Aorta (tissue), 5 donors: ENCODE measurements around the gene OR6S1. TPM values are rescaled to one million over a fixed set of nuclear protein-coding genes. Genes with fewer than 3 reads are reported as not detected.

Experiments
- ATAC-seq: fragments of 200-7000 bp; cut with Tn5 transposase; one replicate; pipeline ENCODE4 v1.9.1; 2022; ENCODE audit warnings: moderate library complexity; ENCODE audit not compliant: low FRiP score
- DNase-seq, 2 donors: peaks; one replicate each; pipeline ENCODE4 v3.0.0-alpha.2; 2020
- H3K27ac ChIP-seq, 2 donors: one replicate each; pipeline ENCODE4 v1.5.1; 2013; ENCODE audit warnings: low read length in 2 of 2, mild to moderate bottlenecking in 2 of 2, moderate library complexity in 2 of 2, control low read depth in 1 of 2, inconsistent platforms in 1 of 2, low read depth in 1 of 2
- H3K27me3 ChIP-seq, 2 donors: one replicate each; pipeline ENCODE4 v1.6.1; 2013; ENCODE audit warnings: control low read depth in 1 of 2, low read length in 1 of 2, mild to moderate bottlenecking in 1 of 2, moderate library complexity in 1 of 2; ENCODE audit not compliant: insufficient read depth in 2 of 2, control insufficient read depth in 1 of 2
- H3K36me3 ChIP-seq, 2 donors: one replicate each; pipeline ENCODE4 v1.6.1; 2013; ENCODE audit warnings: control low read depth in 1 of 2, low read length in 1 of 2, mild to moderate bottlenecking in 1 of 2; ENCODE audit not compliant: insufficient read depth in 2 of 2, control insufficient read depth in 1 of 2
- H3K4me1 ChIP-seq, 2 donors: one replicate each; pipeline ENCODE4 v1.6.1; 2013; ENCODE audit warnings: low read length in 2 of 2, control low read depth in 1 of 2, mild to moderate bottlenecking in 1 of 2, moderate library complexity in 1 of 2; ENCODE audit not compliant: insufficient read depth in 2 of 2, control insufficient read depth in 1 of 2
- H3K4me3 ChIP-seq, 2 donors: one replicate each; pipeline ENCODE4 v1.5.1; 2013; ENCODE audit warnings: low read length in 2 of 2, control low read depth in 1 of 2, mild to moderate bottlenecking in 1 of 2
- H3K9me3 ChIP-seq: one replicate; pipeline ENCODE4 v1.6.1; 2013; ENCODE audit warnings: mild to moderate bottlenecking, low read length; ENCODE audit not compliant: control insufficient read depth
- WGBS, 2 donors: extraction: QIAGEN DNeasy Blood & Tissue Kit; methylation state at CpG; one replicate each; pipeline ENCODE4 v1.1.7; 2013; 5-methylcytosine and 5-hydroxymethylcytosine counted together
- intact Hi-C, 2 donors: fragments of 100-400 bp; cut with DNase I; formaldehyde crosslinking; loops; one replicate each; pipeline versions ENCODE4 v1.14.2 to v1.15.0; 2022
- polyA plus RNA-seq, 2 donors: library from polyadenylated mRNA; stranded (reverse); fragments of 200-250 nt; gene quantifications; one replicate each; pipeline ENCODE4 v1.2.3, GENCODE V29; 2013
- total RNA-seq, 2 donors: library from RNA; stranded (reverse); fragmentation: NEBNext Ultra II Directional; extraction: Animal tissue kit (Norgen Biotek cat#: 25700); gene quantifications; one replicate each; pipeline ENCODE4 v1.2.1, GENCODE V29; 2021
- donor health status: healthy with polysubstance abuse.
- donor health status: Bipolar disorder and iron deficiency.
- donor health status: DM: no; HTN: no; CAD: no.
- donor health status: DM: no; HTN: no; CAD: no.
- donor health status: DM: yes; HTN: yes; CAD: no.

The OR6S1 gene
- total and polyA plus RNA-seq, 4 donors, result not detected

- Histone ChIP-seq H3K9me3 (no peaks in the 10 kb centered on the region), H3K27me3 (peaks cover 0 to under 1% of the 10 kb centered on the region in 2 donors), H3K36me3 (no peaks in the 10 kb centered on the region), H3K4me1 (no peaks in the 10 kb centered on the region), H3K27ac (no peak overlapping the region), H3K4me3 (no peak overlapping the region)
- intact Hi-C loops, result no loop called here
- 72 to 76% methylated on average over 2 of the region's 2 CpGs for WGBS, 2 donors
- no peak for ATAC-seq
- no peak for DNase-seq
These were observed 19.7 kb upstream of the OR6S1 start for GRCh38 chr14:20661197-20661596.

GRCh38 chr14:20659813-20660395, 18.4 kb upstream of the OR6S1 start:
- intact Hi-C loops, result no loop called here
- no peak for DNase-seq
- peaks cover 0 to 3% of the 10 kb centered on the region in 2 donors for H3K27me3 ChIP-seq
- no peaks in the 10 kb centered on the region for H3K36me3 ChIP-seq
- no peaks in the 10 kb centered on the region for H3K4me1 ChIP-seq
- ATAC-seq, result no peak
- 42 to 47% methylated on average over 26 of the region's 26 CpGs for WGBS, 2 donors
- H3K27ac ChIP-seq, result no peak overlapping the region
- peaks cover 3% of the 10 kb centered on the region for H3K9me3 ChIP-seq
- no peak overlapping the region for H3K4me3 ChIP-seq

- intact Hi-C loops, result no loop called here
- DNase-seq, result no peak
- no peaks in the 10 kb centered on the region for H3K4me1 ChIP-seq
- no peaks in the 10 kb centered on the region for H3K36me3 ChIP-seq
- no peak overlapping the region for H3K27ac ChIP-seq
- H3K27me3 ChIP-seq, result peaks cover 0 to 3% of the 10 kb centered on the region in 2 donors
- peaks cover 3% of the 10 kb centered on the region for H3K9me3 ChIP-seq
- no peak overlapping the region for H3K4me3 ChIP-seq
- 69 to 70% methylated on average over 6 of the region's 6 CpGs for WGBS, 2 donors
- no peak for ATAC-seq
These were observed 17.8 kb upstream of the OR6S1 start for GRCh38 chr14:20659336-20659735.

GRCh38 chr14:20658246-20658645, 16.8 kb upstream of the OR6S1 start:
- no peak overlapping the region for H3K27ac ChIP-seq
- H3K36me3 ChIP-seq, result no peaks in the 10 kb centered on the region
- no peak overlapping the region for H3K4me3 ChIP-seq
- peaks cover 3% of the 10 kb centered on the region for H3K9me3 ChIP-seq
- H3K27me3 ChIP-seq, result peaks cover 0 to 5% of the 10 kb centered on the region in 2 donors
- ATAC-seq (no peak), DNase-seq (no peak)
- intact Hi-C loops, result no loop called here
- no peaks in the 10 kb centered on the region for H3K4me1 ChIP-seq
- WGBS, 2 donors, result 79 to 87% methylated on average over 3 of the region's 3 CpGs

- no peaks in the 10 kb centered on the region for H3K36me3 ChIP-seq
- intact Hi-C loops, result no loop called here
- DNase-seq, result no peak
- no peak for ATAC-seq
- no peak overlapping the region for H3K27ac ChIP-seq
- peaks cover 0 to 5% of the 10 kb centered on the region in 2 donors for H3K27me3 ChIP-seq
- peaks cover 3% of the 10 kb centered on the region for H3K9me3 ChIP-seq
- no peaks in the 10 kb centered on the region for H3K4me1 ChIP-seq
- WGBS, 2 donors, result 20 to 23% methylated on average over 28 of the region's 28 CpGs
- H3K4me3 ChIP-seq, result no peak overlapping the region
These were observed 16.0 kb upstream of the OR6S1 start for GRCh38 chr14:20657216-20658211.

GRCh38 chr14:20656274-20656673, 14.8 kb upstream of the OR6S1 start:
- H3K4me3 ChIP-seq, result no peak overlapping the region
- H3K36me3 ChIP-seq, result no peaks in the 10 kb centered on the region
- H3K27ac ChIP-seq, result no peak overlapping the region
- peaks cover 0 to 5% of the 10 kb centered on the region in 2 donors for H3K27me3 ChIP-seq
- ATAC-seq, result no peak
- no peak for DNase-seq
- no peaks in the 10 kb centered on the region for H3K4me1 ChIP-seq
- WGBS, 2 donors, result 71 to 72% methylated on average over 4 of the region's 4 CpGs
- H3K9me3 ChIP-seq, result peaks cover 3% of the 10 kb centered on the region
- intact Hi-C loops, result no loop called here

GRCh38 chr14:20655851-20656250, 14.4 kb upstream of the OR6S1 start:
- H3K36me3 ChIP-seq, result no peaks in the 10 kb centered on the region
- no peak for DNase-seq
- H3K4me3 ChIP-seq, result no peak overlapping the region
- peaks cover 3% of the 10 kb centered on the region for H3K9me3 ChIP-seq
- H3K27ac ChIP-seq, result no peak overlapping the region
- peaks cover 0 to 5% of the 10 kb centered on the region in 2 donors for H3K27me3 ChIP-seq
- no peak for ATAC-seq
- no peaks in the 10 kb centered on the region for H3K4me1 ChIP-seq
- WGBS, 2 donors, result 66 to 84% methylated on average over 4 of the region's 4 CpGs
- intact Hi-C loops, result no loop called here

GRCh38 chr14:20652996-20653975, 11.8 kb upstream of the OR6S1 start:
- Histone ChIP-seq H3K4me1 (no peaks in the 10 kb centered on the region), H3K27ac (no peak overlapping the region), H3K36me3 (no peaks in the 10 kb centered on the region), H3K9me3 (peaks cover 3% of the 10 kb centered on the region), H3K27me3 (peaks cover 0 to 6% of the 10 kb centered on the region in 2 donors), H3K4me3 (no peak overlapping the region)
- ATAC-seq (no peak), DNase-seq (no peak)
- 2% methylated on average over 38 to 39 of the region's 39 CpGs for WGBS, 2 donors
- intact Hi-C loops, result no loop called here
